Heart left ventricle (tissue), 13 donors: ENCODE data around the gene NPHP4.

ENCODE experiments used
- CTCF ChIP-seq, 12 donors: fragments of 200-600 bp; sonication (generic) in 4 of 12; IDR thresholded peaks; one replicate each; pipeline versions ENCODE4 v1.5.0 to v1.8.0; 2018 to 2022; ENCODE audit warnings: antibody characterized with exemption in 12 of 12, mild to moderate bottlenecking in 5 of 12
- POLR2A ChIP-seq, 2 donors: fragments of 450-650 bp; IDR thresholded peaks; one replicate each; pipeline ENCODE4 v1.6.1; 2017; ENCODE audit warnings: antibody characterized with exemption in 2 of 2, mild to moderate bottlenecking in 2 of 2, moderate library complexity in 2 of 2
- donor health status: ischemic (EF 13 %, LVEDD 7.1; RV severe dilation, severe dysfunction).
- donor health status: DM: no; HTN: yes; CAD: no.
- donor health status: DM: no; HTN: no; CAD: no.
- donor health status: ischemic (EF 25% LVEDD 6.9; RV normal size, moderate dysfunction).
- donor health status: ischemic (EF 25% LVEDD 5.7; RV mildly dilated, moderate dysfunction).
- donor health status: ischemic (EF 35%, LVEDD 5.7; RV mildly dilated, moderate dysfunction).
- donor health status: nonischemic (EF 11% LVEDD 7.7; RV severe dilation, severe dysfunction).
- donor health status: DM: yes; HTN: yes; CAD: no.
- donor health status: PGD.
- donor health status: ischemic (EF 29% LVEDD 5.4; RV normal size, mild dysfunction).
- donor health status: nonischemic (EF 23%, LVEDD 6.1; RV moderate dilation, normal function).

GRCh38 chr1:5901150-5901549 is 91.1 kb downstream of the NPHP4 start:
- no peak for TF ChIP-seq CTCF (IDR thresholded peaks at IDR 0.05)
- TF ChIP-seq POLR2A (IDR thresholded peaks at IDR 0.05): no peak
